DND-41 (cell line): ENCODE data around the gene MAP4K3.

Experiments used
- CTCF ChIP-seq: IDR thresholded peaks from 2 replicates; pipeline ENCODE4 v1.5.1; 2012; ENCODE audit warnings: borderline replicate concordance, low read length, moderate library complexity, mild to moderate bottlenecking; ENCODE audit not compliant: poor library complexity, severe bottlenecking; ENCODE audit errors: extremely low read depth
- EZH2 ChIP-seq: IDR thresholded peaks from 3 replicates; pipeline ENCODE4 v1.6.1; 2012; ENCODE audit warnings: borderline replicate concordance, low read depth, mild to moderate bottlenecking, moderate library complexity, low read length, inconsistent platforms; ENCODE audit not compliant: severe bottlenecking

- TF ChIP-seq CTCF: no peak
- no peak for TF ChIP-seq EZH2
Observed at GRCh38 chr2:39301352-39301751, 135.7 kb downstream of the MAP4K3 start.
